HG03280 (cell line): ENCODE measurements around the gene WDFY2.

Experiments used
- ATAC-seq: cut with Tn5 transposase; IDR thresholded peaks from one replicate; pipeline ENCODE4 v1.9.1; 2021; ENCODE audit warnings: mild to moderate bottlenecking, moderate library complexity; ENCODE audit not compliant: unreplicated experiment

Gene WDFY2

GRCh38 chr13:51783428-51784094 lies 199.3 kb downstream of the WDFY2 start:
- no peak for ATAC-seq

- ATAC-seq = no peak
Measured at GRCh38 chr13:51784097-51784496, 199.8 kb downstream of the WDFY2 start.

- no peak for ATAC-seq
Measured at GRCh38 chr13:51785712-51786424, 201.6 kb downstream of the WDFY2 start.

DNA sequence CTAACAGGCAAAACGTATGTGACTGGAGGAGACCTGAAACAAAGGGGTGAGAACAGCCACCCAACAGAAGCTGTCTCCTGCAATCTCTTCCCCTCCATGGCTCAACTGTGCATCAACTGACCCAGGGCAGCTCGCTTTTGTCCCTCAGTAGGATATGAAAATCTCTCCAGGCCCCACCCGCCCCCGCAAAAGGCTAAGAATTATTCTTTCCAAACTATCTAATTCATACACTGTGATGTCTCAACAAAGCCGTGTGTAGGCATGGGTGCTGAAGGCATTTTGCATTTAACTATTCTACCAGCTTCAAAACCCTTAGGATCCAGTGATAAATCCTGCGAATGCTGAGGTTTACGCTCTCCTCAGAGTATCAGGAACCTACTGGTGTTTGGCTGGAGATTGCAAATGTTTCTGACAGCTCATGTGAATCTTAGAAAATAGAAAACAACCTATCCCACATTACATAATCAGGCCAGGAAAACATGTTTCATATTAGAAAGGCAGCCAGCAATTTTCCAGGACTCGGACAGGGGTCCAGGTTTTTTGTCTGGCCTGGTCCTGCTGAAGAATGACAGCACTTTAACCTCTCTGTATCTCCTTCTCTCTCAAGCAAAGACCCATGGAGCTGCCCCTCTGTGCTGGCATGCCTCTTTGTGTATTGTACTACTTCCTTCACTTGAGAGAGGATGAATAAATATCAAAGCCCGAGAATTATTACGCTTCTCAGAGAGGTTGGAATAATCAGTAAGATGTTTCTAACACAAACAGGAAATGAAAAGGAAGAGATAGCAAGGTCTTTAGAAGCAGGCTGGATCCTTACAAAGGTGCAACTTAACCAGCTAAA lies 202.4 kb downstream of the WDFY2 start:
- no peak for ATAC-seq

GRCh38 chr13:51793570-51794271 lies 209.5 kb downstream of the WDFY2 start:
- ATAC-seq = peak; percentile 42

GRCh38 chr13:51794964-51795363 lies 210.7 kb downstream of the WDFY2 start:
- no peak for ATAC-seq

DNA sequence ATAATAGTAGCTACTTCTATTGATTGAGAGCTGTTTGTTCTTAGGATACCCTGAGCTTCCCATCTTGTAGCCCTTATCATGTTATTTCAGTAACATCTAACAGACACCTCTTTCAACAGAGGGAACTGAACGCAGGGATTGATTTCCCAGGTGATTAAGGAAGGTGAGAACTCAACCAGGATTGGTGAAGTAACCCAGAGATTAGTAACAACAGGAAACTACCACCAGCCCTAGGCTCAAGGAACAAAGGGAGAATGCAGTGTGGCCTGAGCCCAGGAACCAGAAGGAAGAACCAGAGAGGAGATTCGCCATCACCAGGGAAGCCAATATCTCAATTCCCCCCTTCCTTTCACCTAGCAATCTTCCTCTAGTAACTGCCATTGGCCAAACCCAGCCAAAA lies 211.2 kb downstream of the WDFY2 start:
- no peak for ATAC-seq

GRCh38 chr13:51796546-51796945 lies 212.3 kb downstream of the WDFY2 start:
- no peak for ATAC-seq

GRCh38 chr13:51797664-51798488 lies 213.6 kb downstream of the WDFY2 start:
- ATAC-seq = peak; percentile 49

- ATAC-seq = no peak
Measured at GRCh38 chr13:51799261-51799660, 215.0 kb downstream of the WDFY2 start.

DNA sequence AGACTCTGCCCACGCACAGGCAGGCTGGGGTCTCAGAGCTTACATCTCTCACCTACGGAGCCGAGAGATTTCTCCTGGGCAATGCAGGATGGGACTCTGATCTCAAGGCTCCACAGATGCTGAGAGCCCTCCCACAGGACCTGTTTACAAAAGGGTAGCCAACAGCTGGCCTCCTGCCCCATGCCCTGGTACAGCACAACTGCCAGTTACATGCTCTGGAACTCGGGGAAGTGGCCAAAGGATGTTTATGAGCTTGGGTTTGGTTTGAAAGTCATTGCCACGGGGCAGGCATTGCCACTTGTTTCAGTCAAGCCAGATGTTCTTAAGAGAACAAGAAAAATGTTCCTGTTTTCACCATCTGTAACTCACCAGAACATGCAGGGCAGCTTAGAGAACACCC lies 216.2 kb downstream of the WDFY2 start:
- ATAC-seq = no peak

DNA sequence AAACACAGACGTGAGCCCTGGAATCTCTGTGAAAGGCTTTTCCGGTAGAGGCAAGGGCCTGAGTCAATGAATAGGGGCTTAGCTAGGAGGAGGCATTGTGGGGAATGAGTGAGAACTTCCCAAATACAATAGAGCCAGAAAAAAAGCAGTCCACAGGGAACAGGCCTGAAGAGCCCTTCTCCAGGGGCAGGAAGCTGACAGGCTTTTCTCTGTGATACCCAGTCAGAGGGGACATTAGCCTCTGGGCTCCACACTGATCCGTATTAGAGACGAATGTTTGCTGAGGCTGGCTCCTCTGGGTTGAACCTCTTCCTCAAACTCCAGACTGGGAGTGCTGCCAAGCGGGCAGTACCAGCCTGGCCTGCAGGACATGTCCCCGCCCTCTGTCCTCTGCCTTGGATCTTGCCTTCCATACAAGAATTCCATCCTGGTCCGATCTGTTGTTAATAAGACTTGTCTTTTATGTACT lies 217.4 kb downstream of the WDFY2 start:
- no peak for ATAC-seq

DNA sequence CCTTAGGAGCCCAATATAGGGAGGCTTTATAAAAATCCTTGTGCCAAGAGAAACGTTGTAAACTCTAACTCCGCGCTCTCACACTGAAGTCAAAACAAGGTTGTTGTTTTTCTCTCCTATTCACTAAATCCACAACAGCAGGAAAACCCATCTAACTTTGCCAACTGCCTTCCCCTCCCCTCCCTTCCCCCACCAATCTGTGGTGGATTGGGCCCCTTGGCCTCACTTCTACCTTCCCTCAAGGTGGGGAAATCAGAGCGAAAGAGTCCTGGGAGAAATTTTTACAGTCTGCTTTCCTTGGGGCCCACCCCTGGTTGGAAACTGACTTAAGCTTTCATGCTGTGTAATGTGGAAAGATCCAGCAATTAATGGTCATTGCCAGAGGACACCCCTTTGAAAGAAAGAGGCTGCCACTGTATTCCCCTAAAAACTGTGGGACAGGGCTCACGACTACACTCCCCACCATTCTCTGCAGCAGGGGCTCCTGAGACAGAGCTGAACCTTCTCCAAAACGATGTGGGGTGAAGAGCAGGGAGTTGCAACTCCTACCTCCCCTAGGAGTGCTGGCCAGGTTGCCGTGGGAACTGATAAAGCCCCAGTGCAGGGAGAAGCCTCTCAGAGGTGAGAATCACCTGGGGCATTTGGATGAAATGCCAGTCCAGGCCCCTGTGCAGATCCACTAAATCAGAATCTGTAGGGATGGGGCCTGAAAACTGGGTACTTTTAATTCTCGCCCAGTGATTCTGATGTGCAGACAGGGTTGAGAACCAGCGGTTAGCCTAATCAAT lies 218.6 kb downstream of the WDFY2 start:
- ATAC-seq = no peak

DNA sequence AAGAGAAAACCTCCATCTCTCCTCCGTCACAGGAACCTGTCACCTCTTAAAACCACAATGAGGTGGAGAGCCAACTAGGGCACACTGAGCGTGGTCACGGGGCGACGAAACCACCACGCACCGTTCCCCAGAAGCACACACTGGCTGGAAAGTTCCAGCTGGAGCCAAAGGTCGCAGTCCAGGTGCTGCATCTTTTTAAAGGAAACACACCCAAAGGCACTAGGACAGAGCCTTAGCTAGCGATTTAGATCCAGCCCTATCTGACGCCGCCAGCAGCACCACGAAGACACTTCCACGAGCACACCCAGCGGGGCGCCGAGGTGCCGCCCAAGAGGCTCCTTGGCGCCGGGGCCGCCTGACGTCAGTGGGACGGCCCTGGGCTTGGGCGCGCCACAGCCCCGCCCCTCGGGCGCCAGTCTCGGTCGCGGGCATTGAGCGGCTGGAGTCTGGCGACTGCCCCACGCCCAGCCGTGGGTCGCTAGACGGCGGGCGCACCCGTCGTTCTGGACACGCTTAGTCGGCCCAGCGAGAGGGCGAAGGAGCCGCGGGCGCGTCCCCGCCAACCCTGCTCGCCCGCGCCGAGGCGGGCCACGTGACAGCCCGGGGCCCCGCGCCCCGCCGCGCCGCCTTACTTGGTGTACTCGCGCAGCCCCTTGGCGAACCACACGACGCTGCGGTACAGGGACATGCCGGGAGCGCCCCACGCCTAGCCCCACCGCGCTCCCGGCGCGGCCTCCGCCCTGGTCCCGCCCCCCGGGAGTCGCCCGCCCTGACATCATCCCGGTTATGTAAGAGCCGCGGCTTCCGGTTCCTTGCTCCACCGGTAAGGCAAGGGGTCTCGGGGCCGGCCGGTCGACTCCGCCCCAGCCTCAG lies 219.4 kb downstream of the WDFY2 start, which contains the start of gene DHRS12:
DHRS12 (minus strand) TSS at position 742 of the 873 bp plus-strand sequence. CDS start 4,504 bp downstream, outside the sequence.
- ATAC-seq = peak; percentile 92

GRCh38 chr13:51804295-51805172 lies 220.3 kb downstream of the WDFY2 start:
- peak; percentile 1 for ATAC-seq

GRCh38 chr13:51805313-51805712 lies 221.1 kb downstream of the WDFY2 start:
- ATAC-seq = no peak

GRCh38 chr13:51805925-51806324 lies 221.7 kb downstream of the WDFY2 start:
- ATAC-seq = no peak
